ENCODE results near the gene KLRK1.
A peak's percentile ranks its signal among the peaks of the same experiment; 100 is the strongest.

KLRK1 gene

GRCh38 chr12:10404798-10405197 lies 15.0 kb upstream of the KLRK1 start:
- Histone ChIP-seq H3K27me3 (ENCODE audit: insufficient read depth, low read length) (no peaks in the 10 kb centered on the region), H2BK12ac (ENCODE audit: low read length) (no peak overlapping the region), H4K8ac (ENCODE audit: low read depth, low read length) (no peak overlapping the region), H3K4me1 (ENCODE audit: control insufficient read depth in 1 of 2, insufficient read depth in 2 of 2, low read length in 2 of 2) (no peaks in the 10 kb centered on the region), H3K9ac (ENCODE audit: low read length) (no peak overlapping the region), H3K4me3 (ENCODE audit: low read depth, low read length) (no peak overlapping the region), H3K9me3 (ENCODE audit: insufficient read depth, low read depth, low read length) (no peaks in the 10 kb centered on the region), H3K14ac (ENCODE audit: low read length) (no peak overlapping the region), H3K4ac (ENCODE audit: low read depth, low read length) (no peak overlapping the region), H2BK120ac (ENCODE audit: insufficient read depth, low read length, poor library complexity) (no peak overlapping the region), H2AFZ (ENCODE audit: insufficient read depth, low read length, poor library complexity) (no peak overlapping the region), H3K4me2 (ENCODE audit: low read length) (no peak overlapping the region), H2BK5ac (ENCODE audit: low read depth, low read length, poor library complexity) (no peak overlapping the region), H3K79me1 (ENCODE audit: low read length) (no peaks in the 10 kb centered on the region), H3K36me3 (ENCODE audit: control insufficient read depth in 1 of 2, insufficient read depth in 2 of 2, low read length in 2 of 2) (peaks cover 0 to 3% of the 10 kb centered on the region in 2 experiments), H4K91ac (ENCODE audit: low read depth, low read length) (no peak overlapping the region), H3K23ac (ENCODE audit: low read length) (no peak overlapping the region), H2AK5ac (ENCODE audit: low read length) (no peak overlapping the region), H3K18ac (ENCODE audit: low read length) (no peak overlapping the region), H3K27ac (ENCODE audit: low read depth, low read length) (no peak overlapping the region), H4K12ac (ENCODE audit: low read depth, low read length) (no peak overlapping the region), H3K79me2 (ENCODE audit: control insufficient read depth, insufficient read depth, low read length, poor library complexity) (no peaks in the 10 kb centered on the region)
- no peak for DNase-seq

GRCh38 chr12:10400829-10401228 lies 11.0 kb upstream of the KLRK1 start:
- no peaks in the 10 kb centered on the region for H3K9me3 ChIP-seq (ENCODE audit: insufficient read depth, low read depth, low read length)
- no peak overlapping the region for H4K91ac ChIP-seq (ENCODE audit: low read depth, low read length)
- no peak overlapping the region for H3K18ac ChIP-seq (ENCODE audit: low read length)
- no peak overlapping the region for H4K12ac ChIP-seq (ENCODE audit: low read depth, low read length)
- no peak for DNase-seq
- H2BK5ac ChIP-seq (ENCODE audit: low read depth, low read length, poor library complexity): no peak overlapping the region
- no peak overlapping the region for H2BK120ac ChIP-seq (ENCODE audit: insufficient read depth, low read length, poor library complexity)
- H3K79me1 ChIP-seq (ENCODE audit: low read length): peaks cover 3% of the 10 kb centered on the region
- H2AK5ac ChIP-seq (ENCODE audit: low read length): no peak overlapping the region
- no peak overlapping the region for H3K23ac ChIP-seq (ENCODE audit: low read length)
- no peak overlapping the region for H3K14ac ChIP-seq (ENCODE audit: low read length)
- no peak overlapping the region for H3K4me3 ChIP-seq (ENCODE audit: low read depth, low read length)
- H3K27me3 ChIP-seq (ENCODE audit: insufficient read depth, low read length): no peaks in the 10 kb centered on the region
- H3K9ac ChIP-seq (ENCODE audit: low read length): no peak overlapping the region
- H3K4me1 ChIP-seq (ENCODE audit: control insufficient read depth in 1 of 2, insufficient read depth in 2 of 2, low read length in 2 of 2): peaks cover 0 to 3% of the 10 kb centered on the region in 2 experiments
- no peak overlapping the region for H3K4me2 ChIP-seq (ENCODE audit: low read length)
- H3K4ac ChIP-seq (ENCODE audit: low read depth, low read length): no peak overlapping the region
- H3K27ac ChIP-seq (ENCODE audit: low read depth, low read length): no peak overlapping the region
- H2BK12ac ChIP-seq (ENCODE audit: low read length): no peak overlapping the region
- H3K36me3 ChIP-seq (ENCODE audit: control insufficient read depth in 1 of 2, insufficient read depth in 2 of 2, low read length in 2 of 2): no peaks in the 10 kb centered on the region
- no peak overlapping the region for H4K8ac ChIP-seq (ENCODE audit: low read depth, low read length)
- H3K79me2 ChIP-seq (ENCODE audit: control insufficient read depth, insufficient read depth, low read length, poor library complexity): no peaks in the 10 kb centered on the region
- H2AFZ ChIP-seq (ENCODE audit: insufficient read depth, low read length, poor library complexity): no peak overlapping the region

- Histone ChIP-seq H3K14ac (ENCODE audit: low read length) (no peak overlapping the region), H2AFZ (ENCODE audit: insufficient read depth, low read length, poor library complexity) (no peak overlapping the region), H2BK12ac (ENCODE audit: low read length) (no peak overlapping the region), H4K8ac (ENCODE audit: low read depth, low read length) (no peak overlapping the region), H2BK120ac (ENCODE audit: insufficient read depth, low read length, poor library complexity) (no peak overlapping the region), H3K9me3 (ENCODE audit: insufficient read depth, low read depth, low read length) (no peaks in the 10 kb centered on the region), H3K4ac (ENCODE audit: low read depth, low read length) (no peak overlapping the region), H3K36me3 (ENCODE audit: control insufficient read depth in 1 of 2, insufficient read depth in 2 of 2, low read length in 2 of 2) (no peaks in the 10 kb centered on the region), H3K27ac (ENCODE audit: low read depth, low read length) (no peak overlapping the region), H3K79me1 (ENCODE audit: low read length) (peaks cover 8% of the 10 kb centered on the region), H3K23ac (ENCODE audit: low read length) (no peak overlapping the region), H2BK5ac (ENCODE audit: low read depth, low read length, poor library complexity) (no peak overlapping the region), H3K9ac (ENCODE audit: low read length) (no peak overlapping the region), H3K79me2 (ENCODE audit: control insufficient read depth, insufficient read depth, low read length, poor library complexity) (no peaks in the 10 kb centered on the region), H3K18ac (ENCODE audit: low read length) (no peak overlapping the region), H3K4me2 (ENCODE audit: low read length) (no peak overlapping the region), H3K4me3 (ENCODE audit: low read depth, low read length) (no peak overlapping the region), H3K4me1 (ENCODE audit: control insufficient read depth in 1 of 2, insufficient read depth in 2 of 2, low read length in 2 of 2) (peaks cover 3% of the 10 kb centered on the region in 2 experiments), H4K12ac (ENCODE audit: low read depth, low read length) (no peak overlapping the region), H3K27me3 (ENCODE audit: insufficient read depth, low read length) (no peaks in the 10 kb centered on the region), H2AK5ac (ENCODE audit: low read length) (no peak overlapping the region), H4K91ac (ENCODE audit: low read depth, low read length) (no peak overlapping the region)
- no CpG with 5 or more reads among the region's 2 CpGs for WGBS (ENCODE audit: extremely low coverage, insufficient coverage, insufficient read length)
- no peak for DNase-seq
Measured at GRCh38 chr12:10398168-10398567, 8.3 kb upstream of the KLRK1 start.

- Histone ChIP-seq H3K9me3 (ENCODE audit: insufficient read depth, low read depth, low read length) (no peaks in the 10 kb centered on the region), H3K79me1 (ENCODE audit: low read length) (peaks cover 8% of the 10 kb centered on the region), H3K36me3 (ENCODE audit: control insufficient read depth in 1 of 2, insufficient read depth in 2 of 2, low read length in 2 of 2) (no peaks in the 10 kb centered on the region), H3K27me3 (ENCODE audit: insufficient read depth, low read length) (no peaks in the 10 kb centered on the region), H3K14ac (ENCODE audit: low read length) (no peak overlapping the region), H3K23ac (ENCODE audit: low read length) (no peak overlapping the region), H2BK5ac (ENCODE audit: low read depth, low read length, poor library complexity) (no peak overlapping the region), H2AFZ (ENCODE audit: insufficient read depth, low read length, poor library complexity) (no peak overlapping the region), H3K4me1 (ENCODE audit: control insufficient read depth in 1 of 2, insufficient read depth in 2 of 2, low read length in 2 of 2) (peaks cover 3% of the 10 kb centered on the region in 2 experiments), H2AK5ac (ENCODE audit: low read length) (peak overlapping the region; percentile 69), H3K9ac (ENCODE audit: low read length) (no peak overlapping the region), H3K4me2 (ENCODE audit: low read length) (no peak overlapping the region), H3K4ac (ENCODE audit: low read depth, low read length) (no peak overlapping the region), H4K12ac (ENCODE audit: low read depth, low read length) (no peak overlapping the region), H3K4me3 (ENCODE audit: low read depth, low read length) (no peak overlapping the region), H3K79me2 (ENCODE audit: control insufficient read depth, insufficient read depth, low read length, poor library complexity) (no peaks in the 10 kb centered on the region), H4K91ac (ENCODE audit: low read depth, low read length) (no peak overlapping the region), H4K8ac (ENCODE audit: low read depth, low read length) (no peak overlapping the region), H3K27ac (ENCODE audit: low read depth, low read length) (no peak overlapping the region), H2BK120ac (ENCODE audit: insufficient read depth, low read length, poor library complexity) (no peak overlapping the region), H2BK12ac (ENCODE audit: low read length) (no peak overlapping the region), H3K18ac (ENCODE audit: low read length) (no peak overlapping the region)
- no CpG with 5 or more reads among the region's 2 CpGs for WGBS (ENCODE audit: extremely low coverage, insufficient coverage, insufficient read length)
- DNase-seq: no peak
Measured at GRCh38 chr12:10397296-10397695, 7.5 kb upstream of the KLRK1 start.

Measured in trophoblast cell (in vitro differentiated cells and primary cell).